NCI-H1694 treated with DMSO at 0.1 percent for 48 hours (cell line): ENCODE results near the gene TBC1D26.
"Not testable (repeated sequence)": the region's sequence is repeated elsewhere in the genome, so short reads cannot be mapped to it uniquely, and the experiment has no call there.

Experiments used
- DNase-seq: peaks from one replicate; lab custom pipeline; 2025; lab: John Stamatoyannopoulos, UW

TBC1D26 gene

DNA sequence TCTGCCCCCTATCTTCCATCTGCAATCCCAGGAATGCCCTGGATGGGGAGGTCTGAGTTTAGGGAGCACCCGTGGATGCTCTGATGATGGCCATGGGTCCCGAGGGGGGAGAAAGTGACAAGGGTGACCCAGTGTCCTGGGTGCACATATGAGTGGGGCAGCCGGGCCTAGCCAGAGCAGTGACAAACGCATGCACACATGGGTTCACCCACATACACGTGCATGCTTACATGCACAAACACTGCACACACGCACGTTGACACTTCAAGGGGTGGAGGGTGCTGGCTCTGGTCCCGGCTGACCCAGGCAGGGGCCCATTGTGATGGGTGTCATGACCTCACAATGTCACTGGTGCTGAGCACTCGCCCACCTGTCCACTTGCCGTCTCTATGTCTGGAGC, at the start of gene TBC1D26:
Gene TBC1D26 (plus strand): TSS at position 384 of the 400 bp plus-strand sequence. CDS start 3,066 bp downstream, outside the sequence.
- DNase-seq, result not testable (repeated sequence)

DNA sequence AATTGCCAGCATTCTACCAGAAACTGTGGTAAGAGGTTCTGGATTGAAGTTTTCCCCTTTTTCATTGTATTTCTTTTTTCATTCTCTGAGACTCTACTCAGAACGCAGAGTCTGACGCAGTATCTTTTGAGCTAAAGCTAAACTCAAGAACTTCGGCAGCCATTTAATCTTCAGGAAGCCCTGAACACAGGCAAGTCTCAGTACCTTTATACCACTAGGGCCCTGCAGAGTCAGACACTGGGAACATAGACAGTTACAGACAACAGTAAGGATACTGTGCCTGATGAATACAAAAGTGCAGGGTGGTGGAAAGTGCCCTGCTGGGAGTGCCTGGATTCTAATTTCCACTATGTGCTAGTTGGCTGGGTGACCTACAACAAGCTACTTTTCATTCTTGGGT, 48.9 kb upstream of the TBC1D26 start:
- DNase-seq, result not testable (repeated sequence)

DNA sequence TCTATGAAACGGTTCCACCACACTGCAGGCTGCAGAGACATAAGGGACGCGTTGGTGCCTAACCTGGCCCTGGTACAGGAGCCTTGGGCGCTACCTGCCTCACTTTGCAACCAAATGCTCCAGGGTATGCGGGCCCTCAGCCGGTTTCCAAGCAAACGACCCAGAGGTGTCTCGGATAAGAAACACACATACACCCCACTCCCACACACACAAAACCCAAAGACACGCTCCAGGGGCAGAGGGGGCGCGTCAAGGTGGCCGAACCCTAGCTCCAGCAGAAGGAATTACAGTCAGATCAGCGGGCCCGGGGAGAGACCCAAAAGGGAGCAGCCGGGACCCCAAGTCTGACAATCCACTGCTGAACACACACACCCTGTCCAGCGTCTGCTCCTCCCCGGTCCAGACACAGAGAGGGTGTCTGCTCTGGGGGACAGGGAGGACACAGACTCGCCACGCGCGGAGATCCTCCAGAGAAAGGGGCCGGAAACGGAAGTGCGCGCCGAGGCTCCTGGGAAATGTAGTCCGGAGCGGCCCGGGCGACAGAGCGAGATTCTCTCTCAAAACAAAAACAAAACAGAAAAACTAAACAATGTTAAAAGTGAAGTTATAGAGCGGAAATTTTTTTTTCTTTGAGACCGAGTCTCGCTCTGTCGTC, 48.1 kb upstream of the TBC1D26 start, which contains the start of gene TRIM16:
Gene TRIM16 (minus strand): TSS at position 488 of the 655 bp plus-strand sequence. CDS start 32,702 bp downstream, outside the sequence.
- DNase-seq, result peak; percentile 12

DNA sequence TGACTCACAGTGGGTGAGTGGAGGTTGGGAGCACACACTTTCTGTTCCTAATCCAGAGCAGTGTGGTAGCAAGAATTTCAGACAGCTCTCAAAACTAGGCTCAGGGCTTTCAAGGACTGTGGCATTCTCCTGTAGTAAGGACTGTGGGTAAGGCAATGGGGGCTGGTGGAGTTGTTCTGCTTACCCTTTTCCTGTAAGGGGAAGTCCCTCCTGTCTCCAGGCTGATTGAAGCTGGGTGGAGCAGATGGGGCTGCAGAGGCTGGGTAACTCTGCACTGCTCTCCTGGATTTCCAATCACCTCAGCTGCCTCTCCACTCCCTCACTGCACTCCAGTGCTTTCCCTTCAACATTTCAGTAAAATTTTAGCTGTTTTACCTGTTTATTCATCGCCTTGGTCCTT, 44.6 kb upstream of the TBC1D26 start:
- DNase-seq, result not testable (repeated sequence)

DNA sequence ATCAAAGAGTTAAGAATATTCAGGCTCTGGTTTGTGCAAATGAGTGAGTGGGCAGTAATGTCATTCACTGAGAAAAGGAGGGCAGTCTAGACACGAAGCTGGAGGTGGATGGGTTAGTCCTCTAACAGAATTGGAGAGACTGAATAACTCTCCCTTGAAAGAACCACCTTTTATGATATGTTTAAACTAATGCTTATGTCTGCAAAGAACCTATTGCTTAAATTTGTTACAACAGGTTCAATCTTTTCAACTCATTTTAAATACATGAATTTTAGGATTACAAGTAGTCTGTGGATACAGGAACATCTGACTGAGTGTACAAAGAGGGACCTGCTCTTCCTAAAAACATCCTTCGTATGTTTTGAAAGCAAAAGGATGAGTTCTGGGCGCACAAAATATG, 33.1 kb upstream of the TBC1D26 start:
- DNase-seq, result peak; percentile 42

DNA sequence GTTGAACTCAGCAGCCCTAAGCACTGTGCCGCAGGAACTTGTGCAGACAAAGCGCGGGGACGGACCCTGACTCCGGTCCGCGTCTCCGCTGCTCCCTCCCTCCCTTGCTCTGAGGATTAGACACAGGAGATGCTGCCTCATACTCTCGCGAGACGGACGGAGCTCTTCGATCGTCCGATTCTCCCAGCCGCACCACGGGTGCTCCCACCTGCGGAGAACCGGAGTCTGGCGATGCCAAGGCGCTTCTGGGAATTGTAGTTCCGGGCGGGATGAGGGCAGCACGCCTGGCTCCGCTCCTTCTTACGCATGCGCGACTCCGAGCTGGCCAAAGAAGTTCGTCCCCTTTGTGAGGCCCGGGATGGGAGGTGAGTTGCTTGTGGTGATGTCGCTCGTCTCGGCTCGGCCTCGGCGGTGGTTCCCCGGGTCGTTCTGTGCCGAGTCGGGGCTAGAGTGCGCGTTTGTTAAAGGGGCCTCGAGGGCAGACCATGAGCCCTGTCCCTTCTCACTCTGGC, 32.6 kb upstream of the TBC1D26 start, which contains the start of gene ZNF286A:
Gene ZNF286A (plus strand): TSS at position 340 of the 512 bp plus-strand sequence. CDS start 578 bp downstream, outside the sequence.
- DNase-seq, result peak; percentile 99

GRCh38 chr17:15699937-15700336, 32.1 kb upstream of the TBC1D26 start:
- not testable (repeated sequence) for DNase-seq

DNA sequence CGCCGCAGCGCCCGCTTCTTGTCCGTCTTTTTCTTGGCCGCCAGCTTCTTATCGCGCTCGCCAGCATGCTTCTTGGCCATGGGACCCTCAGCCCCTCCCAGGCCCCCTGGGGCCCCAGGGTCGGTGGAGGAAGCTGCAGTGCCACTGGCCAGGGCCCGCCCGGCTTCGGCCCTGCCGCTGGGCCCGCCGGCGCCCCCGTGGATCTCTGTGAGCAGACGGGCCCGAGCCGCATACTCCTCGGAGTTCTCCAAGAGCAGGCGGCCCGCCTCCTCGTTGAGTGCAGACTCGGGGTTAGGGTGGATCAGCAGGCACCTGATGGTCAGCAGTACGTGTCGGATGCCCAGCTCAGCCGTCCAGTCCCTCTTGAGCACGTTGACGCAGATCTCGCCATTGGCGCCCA, 27.8 kb upstream of the TBC1D26 start:
- DNase-seq, result not testable (repeated sequence)

- DNase-seq, result not testable (repeated sequence)
Measured at GRCh38 chr17:15704813-15705212, 27.3 kb upstream of the TBC1D26 start.

DNA sequence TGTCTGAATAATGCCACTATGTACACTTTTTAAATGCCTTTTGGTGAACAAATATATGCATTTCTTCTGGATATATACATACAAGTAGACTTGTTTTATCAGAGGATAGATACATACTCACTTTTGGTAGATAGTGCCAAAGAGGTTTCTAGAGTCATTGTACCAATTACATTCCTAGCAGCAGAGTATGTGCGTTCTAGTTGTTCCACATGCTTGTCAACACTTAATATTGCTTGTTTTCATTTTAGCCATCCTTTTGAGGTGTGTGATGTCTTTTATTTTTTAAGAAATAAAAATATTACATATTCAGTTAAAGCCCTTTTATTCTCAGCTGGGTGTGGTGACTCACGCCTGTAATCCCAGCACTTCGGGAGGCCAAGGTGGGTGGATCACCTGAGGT, 23.2 kb upstream of the TBC1D26 start:
- DNase-seq, result not testable (repeated sequence)

DNA sequence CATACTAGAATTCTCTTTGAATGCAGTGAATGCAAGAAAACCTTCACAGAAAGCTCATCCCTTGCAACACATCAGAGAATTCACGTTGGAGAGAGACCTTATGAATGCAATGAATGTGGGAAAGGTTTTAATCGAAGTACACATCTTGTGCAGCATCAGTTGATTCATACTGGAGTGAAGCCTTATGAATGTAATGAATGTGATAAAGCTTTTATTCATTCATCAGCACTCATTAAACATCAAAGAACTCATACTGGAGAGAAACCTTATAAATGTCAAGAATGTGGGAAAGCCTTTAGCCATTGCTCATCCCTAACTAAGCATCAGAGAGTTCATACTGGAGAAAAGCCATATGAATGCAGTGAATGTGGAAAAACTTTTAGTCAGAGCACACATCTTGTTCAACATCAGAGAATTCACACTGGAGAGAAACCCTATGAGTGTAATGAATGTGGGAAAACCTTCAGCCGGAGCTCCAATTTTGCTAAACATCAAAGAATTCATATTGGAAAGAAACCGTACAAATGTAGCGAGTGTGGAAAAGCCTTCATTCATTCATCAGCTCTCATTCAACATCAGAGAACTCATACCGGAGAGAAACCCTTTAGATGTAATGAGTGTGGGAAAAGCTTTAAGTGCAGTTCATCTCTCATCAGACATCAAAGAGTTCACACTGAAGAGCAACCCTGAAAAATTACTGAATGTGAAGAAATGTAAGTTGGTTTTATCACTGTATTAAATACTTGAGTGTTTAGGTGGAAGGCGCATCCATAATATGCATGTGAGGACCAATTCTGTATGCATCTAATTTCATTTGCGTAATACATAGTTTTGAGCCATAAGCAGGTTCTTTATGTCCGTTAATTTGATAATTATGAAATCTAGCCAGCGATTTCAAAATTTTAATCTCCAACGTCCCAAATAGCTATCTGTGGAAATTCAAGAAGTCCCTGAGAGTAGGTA, 15.2 kb upstream of the TBC1D26 start:
- not testable (repeated sequence) for DNase-seq

DNA sequence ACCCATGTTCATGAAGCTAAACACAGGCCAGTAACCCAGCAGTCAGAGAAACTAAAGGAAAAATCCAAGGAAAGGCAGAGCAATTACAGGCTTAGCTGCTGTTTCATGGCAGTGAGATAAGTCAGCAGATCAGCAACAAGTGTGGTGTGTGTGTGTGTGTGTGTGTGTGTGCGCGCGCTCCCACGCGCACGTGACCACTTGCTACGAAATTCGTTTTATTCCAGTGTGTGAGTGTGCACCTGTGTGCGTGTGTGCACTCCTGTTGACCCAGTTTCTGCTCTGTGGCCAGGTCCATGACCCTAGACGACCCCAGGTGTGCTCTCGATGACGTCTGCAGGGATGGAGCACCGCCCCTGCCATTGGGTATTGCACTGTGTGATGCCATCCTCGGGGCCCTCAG, 1.5 kb upstream of the TBC1D26 start:
- DNase-seq, result not testable (repeated sequence)

DNA sequence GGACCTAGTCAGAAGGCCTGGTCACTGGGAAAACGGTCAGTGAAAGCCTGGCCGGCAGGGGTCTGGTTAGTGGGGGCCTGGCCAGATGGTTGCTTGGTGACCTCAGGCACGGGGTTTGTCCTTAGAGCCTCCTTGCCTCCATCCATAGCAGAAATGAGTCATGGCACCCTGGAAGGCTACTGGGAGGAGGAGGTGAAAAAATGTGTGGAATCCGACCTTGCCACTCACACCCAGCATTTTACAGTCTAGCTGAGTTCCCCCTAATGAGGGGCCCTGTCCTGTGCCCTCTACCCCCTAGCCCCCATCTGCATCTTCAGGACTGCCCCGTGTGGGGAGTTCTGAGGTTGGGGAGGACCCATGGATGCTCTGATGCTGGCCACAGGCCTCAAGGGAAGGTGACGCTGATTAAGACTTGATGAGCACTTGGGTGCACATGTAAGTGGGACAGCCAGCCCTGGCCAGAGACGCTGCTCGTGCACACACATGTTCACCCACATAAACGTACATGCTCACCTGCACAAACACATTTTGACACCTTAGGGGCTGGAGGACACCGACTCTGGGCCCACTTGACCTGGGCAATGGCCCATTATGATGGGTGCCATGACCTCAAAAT, 1.2 kb downstream of the TBC1D26 start:
- not testable (repeated sequence) for DNase-seq

DNA sequence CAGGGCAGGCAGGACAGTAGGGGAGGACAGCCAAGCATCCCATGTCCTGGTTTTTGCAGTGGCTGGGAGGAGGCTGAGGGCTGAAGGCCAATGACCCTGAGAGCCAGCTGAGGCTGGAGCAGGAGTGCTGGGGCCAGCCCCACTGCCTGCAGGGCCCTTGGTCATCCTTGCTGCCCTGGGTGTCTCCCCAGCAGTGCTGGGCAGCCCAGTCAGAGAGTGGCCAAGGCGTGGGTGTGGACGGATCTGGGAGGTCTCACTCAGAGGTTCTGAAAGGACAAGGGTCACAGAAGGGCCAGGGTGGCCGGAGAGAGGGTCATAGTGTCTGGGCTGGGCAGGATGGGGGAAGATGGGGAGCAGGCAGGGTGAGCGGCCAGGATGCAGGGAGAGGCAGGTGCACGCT, 4.5 kb downstream of the TBC1D26 start:
- not testable (repeated sequence) for DNase-seq

- DNase-seq, result no peak
Measured at GRCh38 chr17:15738066-15738465, 6.0 kb downstream of the TBC1D26 start.

GRCh38 chr17:15739259-15739658, 7.2 kb downstream of the TBC1D26 start:
- DNase-seq, result not testable (repeated sequence)

- not testable (repeated sequence) for DNase-seq
Measured at GRCh38 chr17:15740041-15740440, 8.0 kb downstream of the TBC1D26 start.

DNA sequence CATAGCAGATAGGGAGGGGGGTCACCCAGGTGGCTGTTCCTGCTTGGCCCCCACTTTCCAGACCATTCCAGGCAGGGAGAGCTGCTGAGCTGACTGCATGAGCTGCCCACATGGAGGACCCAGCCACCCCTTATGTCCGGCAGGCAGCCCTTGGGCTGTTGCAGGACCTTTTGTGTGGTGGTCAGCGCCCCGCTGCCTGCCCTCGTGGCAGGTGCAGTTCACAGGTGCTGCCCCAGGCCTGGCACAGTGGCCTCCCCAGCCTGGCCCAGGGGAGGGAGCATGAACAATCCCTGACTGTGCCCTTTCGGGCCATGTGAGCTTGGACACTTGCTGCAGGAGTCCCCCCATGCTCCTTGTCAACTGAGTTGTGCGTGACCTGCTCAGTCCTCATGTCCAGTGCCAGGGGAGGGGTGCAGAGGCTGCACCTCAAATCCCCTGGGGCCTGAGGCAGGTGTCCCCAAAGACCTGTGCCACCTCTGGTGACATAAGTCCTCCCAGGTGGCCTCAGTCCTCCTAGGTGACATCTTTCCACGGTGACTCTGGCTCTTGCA, 8.6 kb downstream of the TBC1D26 start:
- no peak for DNase-seq

DNA sequence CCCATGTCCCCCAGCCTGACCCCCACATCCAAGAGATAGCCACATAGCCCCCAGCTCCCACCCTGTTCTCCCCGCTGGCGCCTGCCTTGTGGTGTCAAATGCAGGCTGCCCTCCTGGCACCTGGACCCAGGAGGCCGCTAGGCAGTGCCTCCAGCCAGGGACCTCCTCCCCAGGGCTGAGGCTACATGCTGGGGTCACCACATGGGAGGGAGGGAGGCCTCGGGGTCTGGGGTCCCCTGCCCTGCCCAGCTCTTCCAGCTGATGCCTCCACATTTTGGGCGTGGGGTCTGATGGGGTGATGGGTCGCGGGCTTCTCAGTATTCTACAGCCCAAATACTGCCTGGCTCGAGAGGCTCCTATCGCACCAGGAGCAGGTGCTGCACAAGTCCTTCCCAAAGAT, 9.5 kb downstream of the TBC1D26 start:
- no peak for DNase-seq

- DNase-seq, result no peak
Measured at GRCh38 chr17:15742051-15742795, 10.1 kb downstream of the TBC1D26 start.

- DNase-seq, result no peak
Measured at GRCh38 chr17:15742921-15743320, 10.8 kb downstream of the TBC1D26 start.
